NAMALWA (cell line): Measurements from ENCODE around the gene ABCC11.
A peak's percentile ranks its signal among the peaks of the same experiment; 100 is the strongest.

Experiments used
- DNase-seq: peaks from one replicate; pipeline ENCODE4 v3.0.0-alpha.2; 2015; ENCODE audit warnings: low spot score

ABCC11 gene

GRCh38 chr16:48247311-48247710, at the start of gene ABCC11:
TSS of gene ABCC11 (minus strand) at chr16:48247539. CDS start at chr16:48231921, 15,618 bp downstream.
- no peak for DNase-seq

- no peak for DNase-seq
Observed at GRCh38 chr16:48295488-48296281, 48.3 kb upstream of the ABCC11 start.

GRCh38 chr16:48294724-48295123, 47.4 kb upstream of the ABCC11 start:
- DNase-seq, result no peak

- DNase-seq, result no peak
Observed at GRCh38 chr16:48292452-48292851, 45.1 kb upstream of the ABCC11 start.

- DNase-seq, result no peak
Observed at GRCh38 chr16:48291754-48292153, 44.4 kb upstream of the ABCC11 start.

GRCh38 chr16:48291303-48291702, 44.0 kb upstream of the ABCC11 start:
- DNase-seq, result no peak

- no peak for DNase-seq
Observed at GRCh38 chr16:48287239-48287638, 39.9 kb upstream of the ABCC11 start.

- DNase-seq, result peak; percentile 11
Observed at GRCh38 chr16:48284772-48285409, 37.6 kb upstream of the ABCC11 start.

- no peak for DNase-seq
Observed at GRCh38 chr16:48282636-48283263, 35.4 kb upstream of the ABCC11 start.

- no peak for DNase-seq
Observed at GRCh38 chr16:48280546-48280945, 33.2 kb upstream of the ABCC11 start.

- DNase-seq, result no peak
Observed at GRCh38 chr16:48279199-48279598, 31.9 kb upstream of the ABCC11 start.

- DNase-seq, result no peak
Observed at GRCh38 chr16:48277158-48277557, 29.8 kb upstream of the ABCC11 start.

GRCh38 chr16:48276102-48276501, 28.8 kb upstream of the ABCC11 start:
- no peak for DNase-seq

GRCh38 chr16:48274476-48274875, 27.1 kb upstream of the ABCC11 start:
- DNase-seq, result no peak

GRCh38 chr16:48272837-48273421, 25.6 kb upstream of the ABCC11 start:
- no peak for DNase-seq

GRCh38 chr16:48271728-48272127, 24.4 kb upstream of the ABCC11 start:
- DNase-seq, result no peak

GRCh38 chr16:48269011-48269410, 21.7 kb upstream of the ABCC11 start:
- no peak for DNase-seq

- DNase-seq, result no peak
Observed at GRCh38 chr16:48262631-48263030, 15.3 kb upstream of the ABCC11 start.

- no peak for DNase-seq
Observed at GRCh38 chr16:48261569-48261968, 14.2 kb upstream of the ABCC11 start.

GRCh38 chr16:48256579-48257177, 9.3 kb upstream of the ABCC11 start:
- DNase-seq, result no peak

- no peak for DNase-seq
Observed at GRCh38 chr16:48252013-48252412, 4.7 kb upstream of the ABCC11 start.

- DNase-seq, result no peak
Observed at GRCh38 chr16:48250520-48251278, 3.4 kb upstream of the ABCC11 start.
